ENCODE data around the gene AP2A2.
A peak's percentile ranks its signal among the peaks of the same experiment; 100 is the strongest.
"Not testable (repeated sequence)": the region's sequence is repeated elsewhere in the genome, so short reads cannot be mapped to it uniquely, and the experiment has no call there.

Gene AP2A2

DNA sequence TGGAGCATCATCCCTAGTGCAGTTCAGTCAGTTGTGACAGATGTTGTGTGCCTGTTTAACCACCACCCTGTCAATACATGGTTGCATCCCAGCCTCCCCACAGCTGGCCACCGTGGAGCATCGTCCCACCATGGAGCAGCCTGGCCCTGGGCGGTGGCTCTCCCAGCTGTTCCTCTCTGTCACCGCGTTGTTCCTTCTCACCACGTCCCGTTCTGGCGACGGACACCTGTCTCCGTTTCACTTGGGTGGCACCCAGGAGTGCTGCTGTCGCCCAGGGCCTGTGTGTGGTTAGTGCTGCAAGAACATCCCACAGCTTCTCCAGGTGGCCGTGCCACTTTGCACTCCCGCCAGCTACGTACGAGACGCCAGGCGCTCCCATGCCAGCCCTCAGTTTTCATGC, 84.3 kb downstream of the AP2A2 start:
- ATAC-seq (no peak), DNase-seq (ENCODE audit: low spot score in 2 of 2) (no peak)
- Mint-ChIP-seq H3K4me3 (no peak overlapping the region), H3K9me3 (no peaks in the 10 kb centered on the region), H3K4me1 (peaks cover under 1% of the 10 kb centered on the region), H3K36me3 (peaks cover 35% of the 10 kb centered on the region), H3K27ac (no peak overlapping the region)

DNA sequence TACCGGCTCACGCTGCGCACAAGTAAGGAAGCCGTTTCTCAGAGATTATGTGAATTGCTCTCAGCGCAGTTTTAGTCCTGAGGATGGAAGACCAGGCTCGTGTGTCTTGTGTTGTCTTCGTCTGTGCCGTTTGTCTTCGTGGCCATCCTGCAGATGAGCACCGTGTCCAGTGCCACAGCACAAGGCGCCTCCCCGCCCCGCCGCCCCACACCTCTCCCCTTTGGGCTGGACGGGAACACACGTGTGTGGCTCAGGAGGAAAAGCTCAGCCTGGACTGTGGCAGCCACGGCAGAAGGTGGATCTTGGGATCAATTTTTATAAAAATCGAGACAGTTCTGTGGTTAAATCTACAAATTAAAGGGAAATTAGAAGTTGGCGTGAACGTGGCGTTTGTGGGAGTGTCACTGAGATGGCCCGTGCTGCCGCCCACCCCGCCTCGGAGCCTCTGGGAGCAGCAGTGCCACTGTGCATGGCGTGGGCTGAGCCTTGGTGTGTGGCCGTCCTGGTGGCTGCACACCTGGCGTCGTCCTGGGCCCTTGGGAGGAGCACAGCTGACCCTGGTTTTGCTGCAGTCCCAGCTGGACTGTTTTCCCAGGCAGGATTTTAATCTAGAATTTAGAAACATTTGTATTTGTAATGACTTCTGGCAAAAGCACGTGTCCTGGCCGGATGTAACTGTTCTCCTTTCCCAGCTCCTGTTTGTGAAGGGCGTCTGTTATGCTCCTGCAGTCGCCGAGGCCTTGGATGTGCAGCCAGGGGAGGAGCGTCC, 85.1 kb downstream of the AP2A2 start:
- Mint-ChIP-seq H3K27ac (no peak overlapping the region), H3K4me3 (no peak overlapping the region), H3K36me3 (peaks cover 27% of the 10 kb centered on the region), H3K4me1 (peaks cover 8% of the 10 kb centered on the region), H3K9me3 (no peaks in the 10 kb centered on the region)
- no peak for ATAC-seq
- DNase-seq (ENCODE audit: low spot score in 2 of 2) = no peak

DNA sequence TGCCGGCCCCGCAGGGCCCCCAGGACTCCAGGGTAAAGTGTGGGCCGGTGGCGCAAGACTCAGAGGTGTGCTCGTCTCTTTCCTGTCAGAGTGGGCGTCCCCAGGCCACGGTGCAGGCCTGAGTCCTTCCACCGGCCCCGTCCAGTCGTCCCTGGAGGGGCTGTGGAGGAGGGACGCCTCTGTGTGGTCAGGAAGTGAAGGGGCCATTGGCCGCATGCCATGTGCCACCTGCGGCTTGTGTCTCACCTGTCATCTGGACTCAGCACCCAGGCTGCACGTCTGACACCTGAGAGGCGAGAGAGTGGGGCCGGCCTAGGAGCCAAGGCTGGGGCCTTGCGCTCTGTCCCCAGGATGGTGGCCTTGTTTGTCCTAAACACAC, 85.6 kb downstream of the AP2A2 start:
- no peak overlapping the region for H3K27ac Mint-ChIP-seq
- no peak for ATAC-seq

DNA sequence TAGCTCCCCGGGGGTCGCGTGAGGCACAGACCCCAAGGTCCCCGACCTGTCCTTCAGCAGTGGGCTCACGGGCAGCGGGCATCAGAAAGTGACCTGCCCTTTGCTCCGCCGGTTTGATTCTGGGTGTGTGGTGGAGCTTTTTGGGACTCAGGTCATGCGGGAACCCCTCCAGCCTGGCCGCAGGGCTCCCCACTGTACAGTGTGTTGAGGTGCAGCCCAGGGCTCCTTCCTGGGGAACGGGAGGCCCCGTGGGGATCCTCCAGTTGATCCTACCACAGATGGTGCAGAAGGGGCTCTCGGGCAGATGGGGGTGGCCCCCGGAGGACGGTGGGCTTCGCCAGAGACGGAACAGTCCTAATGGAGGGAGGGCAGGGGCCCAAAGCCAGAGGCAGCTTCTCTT, 86.6 kb downstream of the AP2A2 start:
- no peak for DNase-seq (ENCODE audit: low spot score in 2 of 2)
- H3K36me3 Mint-ChIP-seq = peaks cover 17% of the 10 kb centered on the region
- H3K9me3 Mint-ChIP-seq = peaks cover 10% of the 10 kb centered on the region
- no peak for ATAC-seq
- no peak overlapping the region for H3K27ac Mint-ChIP-seq
- H3K4me3 Mint-ChIP-seq = no peak overlapping the region
- H3K4me1 Mint-ChIP-seq = peaks cover 24% of the 10 kb centered on the region

More for the DNA sequence above, 85.6 kb downstream of the AP2A2 start:
- no peaks in the 10 kb centered on the region for H3K9me3 Mint-ChIP-seq
- peaks cover 22% of the 10 kb centered on the region for H3K36me3 Mint-ChIP-seq
- DNase-seq (ENCODE audit: low spot score in 2 of 2) = no peak
- H3K4me3 Mint-ChIP-seq = no peak overlapping the region
- peaks cover 14% of the 10 kb centered on the region for H3K4me1 Mint-ChIP-seq

DNA sequence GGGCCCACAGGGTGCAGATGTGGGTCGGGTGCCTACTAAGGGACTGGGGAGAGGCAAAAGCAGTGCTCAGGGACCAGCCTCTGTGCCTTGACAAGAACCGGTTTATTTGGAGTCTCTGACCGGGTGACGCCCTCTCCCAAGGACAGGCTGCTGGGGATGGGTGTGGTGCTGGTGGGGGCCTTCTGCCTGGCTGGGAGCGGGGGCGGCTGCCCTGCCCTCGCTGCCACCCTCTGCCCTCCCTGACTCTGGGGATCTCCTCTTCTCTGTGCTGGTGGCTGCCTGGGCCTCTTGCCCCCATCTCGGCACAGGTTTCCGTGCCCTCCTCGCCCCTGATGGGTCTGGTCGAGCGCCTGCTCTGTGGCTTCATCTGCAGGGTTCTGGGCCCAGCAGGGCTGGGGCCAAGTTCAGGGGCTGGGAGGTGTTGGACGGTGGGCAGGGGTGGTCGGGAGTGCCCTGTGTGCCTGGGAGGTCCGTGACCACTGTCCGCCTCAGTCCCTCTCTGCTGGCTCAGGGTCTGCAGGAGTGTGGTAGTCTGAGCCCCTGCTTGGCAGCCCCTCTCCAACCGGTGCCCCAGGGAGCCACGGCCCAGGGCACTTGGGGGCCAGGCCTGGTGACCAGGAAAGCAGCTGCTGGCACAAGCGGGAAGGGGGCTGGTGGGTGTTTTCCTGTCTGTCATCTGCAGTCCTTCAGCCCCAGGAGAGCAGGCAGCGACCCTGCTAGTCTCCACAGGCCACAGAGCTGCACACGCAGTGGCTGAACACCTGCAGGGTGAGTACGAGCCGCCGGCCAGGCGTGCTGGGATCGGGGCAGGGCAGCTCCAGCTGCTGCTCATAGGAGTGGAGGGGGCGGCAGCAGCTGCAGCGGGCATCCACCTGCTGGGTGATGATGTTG, 87.3 kb downstream of the AP2A2 start:
- Mint-ChIP-seq H3K4me1 (peaks cover 31% of the 10 kb centered on the region), H3K4me3 (no peak overlapping the region), H3K27ac (no peak overlapping the region), H3K9me3 (peaks cover 14% of the 10 kb centered on the region), H3K36me3 (peaks cover 22% of the 10 kb centered on the region)
- DNase-seq (ENCODE audit: low spot score in 2 of 2) (no peak), ATAC-seq (no peak)

DNA sequence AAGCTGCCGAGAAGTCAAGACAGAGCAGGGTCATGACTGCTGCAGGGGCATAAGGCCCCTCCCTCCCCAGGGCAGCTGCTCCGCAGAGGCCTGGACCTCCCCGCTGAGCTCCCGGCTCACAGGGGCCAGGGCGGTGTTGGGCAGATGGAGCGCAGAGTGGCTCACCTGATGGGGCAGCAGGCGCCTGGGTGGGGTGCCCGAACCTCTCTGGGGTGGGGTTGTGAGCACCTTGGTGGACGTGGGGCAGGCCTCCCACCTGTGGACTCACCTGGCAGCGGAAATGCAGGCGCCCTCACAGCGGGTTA, 87.9 kb downstream of the AP2A2 start:
- no peak overlapping the region for H3K4me3 Mint-ChIP-seq
- H3K36me3 Mint-ChIP-seq = peaks cover 22% of the 10 kb centered on the region
- no peak overlapping the region for H3K27ac Mint-ChIP-seq
- peaks cover 37% of the 10 kb centered on the region for H3K4me1 Mint-ChIP-seq
- no peak for DNase-seq (ENCODE audit: low spot score in 2 of 2)
- no peak for ATAC-seq
- H3K9me3 Mint-ChIP-seq = peaks cover 14% of the 10 kb centered on the region

DNA sequence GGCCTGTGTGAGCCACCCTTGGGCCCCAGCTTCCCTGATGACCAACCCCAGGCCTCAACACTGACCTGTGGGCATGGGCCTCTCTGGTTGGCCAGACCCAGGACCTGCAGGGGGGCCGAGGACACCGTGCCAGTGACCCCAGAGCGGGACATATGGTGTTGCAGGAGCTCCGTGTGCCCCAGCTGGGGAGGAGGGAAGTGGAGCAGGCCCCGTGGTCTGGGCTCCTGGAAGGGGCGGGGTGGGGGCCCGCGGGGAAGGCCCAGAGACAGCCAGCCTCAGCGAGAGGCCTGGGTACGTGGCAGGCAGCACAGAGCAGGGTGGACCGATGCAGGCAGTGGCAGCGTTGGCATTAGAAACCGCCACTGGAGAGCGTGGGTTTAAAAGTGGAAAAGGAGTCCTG, 88.6 kb downstream of the AP2A2 start:
- H3K27ac Mint-ChIP-seq = no peak overlapping the region
- H3K36me3 Mint-ChIP-seq = peaks cover 22% of the 10 kb centered on the region
- H3K4me3 Mint-ChIP-seq = no peak overlapping the region
- DNase-seq (ENCODE audit: low spot score in 2 of 2) (no peak), ATAC-seq (no peak)
- H3K9me3 Mint-ChIP-seq = peaks cover 14% of the 10 kb centered on the region
- peaks cover 39% of the 10 kb centered on the region for H3K4me1 Mint-ChIP-seq

DNA sequence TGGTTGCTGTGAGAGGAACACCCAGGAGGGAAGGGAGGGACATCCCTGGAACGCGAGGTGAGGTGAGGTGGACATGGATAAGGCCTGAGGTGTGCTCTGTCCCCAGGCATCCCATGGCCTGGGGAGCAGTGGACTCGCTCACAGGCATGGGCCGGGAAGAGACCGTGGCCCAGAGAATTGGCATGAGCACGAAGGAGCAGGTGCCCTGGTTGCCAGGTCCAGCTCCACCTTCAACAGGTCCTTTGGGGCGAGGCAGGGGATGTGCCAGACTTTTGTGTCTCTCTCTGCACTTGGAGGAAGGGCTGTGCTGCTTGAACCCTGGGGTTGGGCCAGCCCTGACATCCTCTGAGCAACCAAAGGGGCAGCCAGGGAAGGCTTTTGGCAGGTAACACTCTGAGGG, 89.4 kb downstream of the AP2A2 start:
- Mint-ChIP-seq H3K4me3 (no peak overlapping the region), H3K36me3 (peaks cover 22% of the 10 kb centered on the region), H3K27ac (no peak overlapping the region), H3K9me3 (peaks cover 14% of the 10 kb centered on the region), H3K4me1 (peaks cover 39% of the 10 kb centered on the region)
- DNase-seq (ENCODE audit: low spot score in 2 of 2) = no peak
- ATAC-seq = no peak

DNA sequence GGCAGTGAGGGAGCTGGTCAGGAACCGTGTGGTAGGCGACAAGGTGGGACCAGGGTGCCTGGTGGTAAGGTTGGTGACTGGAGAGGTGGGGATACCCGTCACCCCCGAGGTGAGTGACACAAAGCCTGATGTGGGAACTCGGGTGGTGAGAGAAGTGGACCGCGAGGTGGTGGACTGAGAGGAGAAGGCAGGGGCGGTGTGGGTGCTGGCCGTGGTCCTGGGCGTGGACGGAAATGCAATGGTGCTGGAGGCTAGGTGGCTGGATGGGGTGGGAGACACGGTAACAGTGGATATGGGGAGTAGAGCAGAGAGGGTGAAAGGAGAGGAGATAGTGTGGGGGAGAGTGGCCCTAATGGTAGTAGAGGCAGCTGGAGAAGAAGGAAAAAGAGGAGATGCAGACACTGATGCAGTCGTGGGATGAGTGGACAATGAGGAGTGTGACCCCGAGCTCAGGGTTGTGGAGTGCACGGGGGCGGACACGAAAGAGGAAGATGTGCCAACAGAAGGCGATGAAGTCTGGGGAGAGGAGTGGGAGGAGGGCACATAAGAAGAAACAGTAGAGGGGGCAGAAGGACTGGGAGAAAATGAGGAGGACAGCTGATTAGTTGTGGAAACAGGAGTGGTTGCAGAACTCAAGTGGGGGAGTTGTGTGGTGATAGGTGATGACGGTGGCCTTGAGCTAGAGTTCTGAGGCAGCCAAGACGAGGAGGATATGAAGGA, 90.3 kb downstream of the AP2A2 start:
- Mint-ChIP-seq H3K4me3 (no peak overlapping the region), H3K9me3 (peaks cover 14% of the 10 kb centered on the region), H3K27ac (peak overlapping the region; percentile 26), H3K4me1 (peaks cover 39% of the 10 kb centered on the region), H3K36me3 (peaks cover 15% of the 10 kb centered on the region)
- ATAC-seq (no peak), DNase-seq (ENCODE audit: low spot score in 2 of 2) (no peak)

DNA sequence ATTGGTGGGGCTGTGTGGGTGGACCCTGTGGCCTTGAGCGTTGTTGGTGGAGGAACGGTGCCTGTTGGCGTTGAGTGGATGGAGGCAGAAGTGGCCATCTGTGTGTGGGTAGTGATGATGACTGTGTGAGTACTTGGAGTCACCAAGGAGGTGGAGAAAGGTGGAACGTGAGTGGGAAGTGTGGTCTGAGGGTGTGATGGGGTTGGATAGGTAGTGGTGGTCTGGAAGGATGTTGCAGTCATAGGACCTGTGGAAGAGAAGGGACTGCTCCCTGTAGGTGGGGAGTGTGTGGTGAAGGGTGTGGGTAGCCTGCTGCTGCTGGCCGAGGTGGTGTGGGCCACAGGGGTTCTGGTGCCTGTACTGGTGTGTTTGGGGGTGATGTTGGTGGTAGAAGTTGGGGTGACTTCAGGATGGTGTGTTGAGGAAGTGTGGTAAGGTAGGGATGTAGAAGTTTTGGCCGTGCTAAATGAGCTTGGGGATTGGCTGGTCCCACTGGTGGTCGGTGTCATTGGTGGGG, 91.0 kb downstream of the AP2A2 start:
- not testable (repeated sequence) for DNase-seq (ENCODE audit: low spot score in 2 of 2); H3K4me3 Mint-ChIP-seq
- peak; percentile 54 for ATAC-seq
- peak overlapping the region; percentile 5 for H3K27ac Mint-ChIP-seq
- peaks cover 10% of the 10 kb centered on the region for H3K36me3 Mint-ChIP-seq
- H3K9me3 Mint-ChIP-seq = peaks cover 14% of the 10 kb centered on the region
- peaks cover 39% of the 10 kb centered on the region for H3K4me1 Mint-ChIP-seq

DNA sequence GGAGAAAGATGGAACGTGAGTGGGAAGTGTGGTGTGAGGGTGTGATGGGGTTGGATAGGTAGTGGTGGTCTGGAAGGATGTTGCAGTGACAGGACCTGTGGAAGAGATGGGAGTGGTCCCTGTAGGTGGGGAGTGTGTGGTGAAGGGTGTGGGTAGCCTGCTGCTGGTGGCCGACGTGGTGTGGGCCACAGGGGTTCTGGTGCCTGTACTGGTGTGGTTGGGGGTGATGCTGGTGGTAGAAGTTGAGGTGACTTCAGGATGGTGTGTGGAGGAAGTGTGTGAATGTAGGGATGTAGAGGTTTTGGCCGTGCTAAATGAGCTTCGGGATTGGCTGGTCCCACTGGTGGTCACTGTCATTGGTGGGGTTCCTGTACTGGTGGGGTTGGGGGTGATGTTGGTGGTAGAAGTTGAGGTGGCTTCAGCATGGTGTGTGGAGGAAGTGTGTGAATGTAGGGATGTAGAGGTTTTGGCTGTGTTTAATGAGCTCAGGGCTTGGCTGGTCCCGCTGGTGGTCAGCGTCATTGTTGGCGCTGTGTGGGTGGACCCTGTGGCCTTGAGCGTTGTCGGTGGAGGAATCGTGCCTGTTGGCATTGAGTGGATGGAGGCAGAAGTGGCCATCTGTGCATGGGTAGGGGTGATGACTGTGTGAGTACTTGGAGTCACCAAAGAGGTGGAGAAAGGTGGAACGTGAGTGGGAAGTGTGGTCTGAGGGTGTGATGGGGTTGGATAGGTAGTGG, 91.8 kb downstream of the AP2A2 start:
- Mint-ChIP-seq H3K36me3 (peaks cover 10% of the 10 kb centered on the region), H3K4me3 (no peak overlapping the region), H3K9me3 (peaks cover 14% of the 10 kb centered on the region), H3K4me1 (peaks cover 41% of the 10 kb centered on the region), H3K27ac (peak overlapping the region; percentile 5)
- no peak for DNase-seq (ENCODE audit: low spot score in 2 of 2)
- ATAC-seq = peak; percentile 39

DNA sequence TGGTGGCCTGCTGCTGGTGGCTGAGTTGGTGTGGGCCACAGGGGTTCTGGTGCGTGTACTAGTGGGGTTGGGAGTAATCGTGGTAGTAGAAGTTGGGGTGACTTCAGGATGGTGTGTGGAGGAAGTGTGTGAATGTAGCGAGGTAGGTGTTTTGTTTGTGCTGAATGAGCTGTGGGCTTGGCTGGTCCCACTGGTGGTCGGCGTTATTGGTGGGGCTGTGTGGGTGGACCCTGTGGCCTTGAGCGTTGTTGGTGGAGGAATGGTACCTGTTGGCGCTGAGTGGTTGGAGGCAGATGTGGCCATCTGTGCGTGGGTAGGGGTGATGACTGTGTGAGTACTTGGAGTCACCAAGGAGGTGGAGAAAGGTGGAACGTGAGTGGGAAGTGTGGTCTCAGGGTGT, 92.4 kb downstream of the AP2A2 start:
- Mint-ChIP-seq H3K4me3 (no peak overlapping the region), H3K27ac (peak overlapping the region; percentile 5), H3K4me1 (peaks cover 47% of the 10 kb centered on the region), H3K9me3 (peaks cover 14% of the 10 kb centered on the region), H3K36me3 (peaks cover 10% of the 10 kb centered on the region)
- no peak for ATAC-seq
- no peak for DNase-seq (ENCODE audit: low spot score in 2 of 2)

DNA sequence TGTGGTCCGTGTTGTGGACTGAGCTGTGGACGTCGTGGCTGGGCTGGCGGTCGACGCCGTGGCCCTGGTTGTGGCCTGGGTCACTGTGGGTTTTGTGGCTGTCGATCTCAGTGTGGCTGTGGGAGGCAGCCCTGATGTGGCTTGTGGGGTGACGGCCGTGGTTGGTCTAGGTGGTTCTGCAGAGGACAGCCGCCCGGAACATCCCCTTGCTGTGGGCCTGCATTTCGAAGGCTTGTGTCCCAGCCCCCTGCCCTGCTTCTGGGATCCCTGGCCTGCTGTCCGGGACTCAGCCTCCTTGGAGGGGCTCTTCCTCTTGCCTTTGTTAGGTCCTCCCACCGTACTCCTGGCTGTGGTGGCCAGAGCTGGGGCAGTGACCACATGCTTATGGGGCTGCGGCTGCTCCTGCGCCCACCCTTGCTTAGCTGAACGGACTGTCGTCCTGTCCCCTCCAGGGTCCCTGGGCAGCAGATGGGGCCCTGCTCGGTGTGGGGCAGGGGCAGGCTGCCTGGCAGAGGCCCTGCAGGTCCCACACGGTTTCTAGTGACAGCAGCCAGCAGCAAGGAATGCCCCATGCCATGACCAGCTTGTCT, 93.7 kb downstream of the AP2A2 start:
- Mint-ChIP-seq H3K9me3 (peaks cover 14% of the 10 kb centered on the region), H3K4me1 (peaks cover 50% of the 10 kb centered on the region), H3K4me3 (no peak overlapping the region), H3K36me3 (peaks cover 10% of the 10 kb centered on the region), H3K27ac (no peak overlapping the region)
- DNase-seq (ENCODE audit: low spot score in 2 of 2) (no peak), ATAC-seq (no peak)

DNA sequence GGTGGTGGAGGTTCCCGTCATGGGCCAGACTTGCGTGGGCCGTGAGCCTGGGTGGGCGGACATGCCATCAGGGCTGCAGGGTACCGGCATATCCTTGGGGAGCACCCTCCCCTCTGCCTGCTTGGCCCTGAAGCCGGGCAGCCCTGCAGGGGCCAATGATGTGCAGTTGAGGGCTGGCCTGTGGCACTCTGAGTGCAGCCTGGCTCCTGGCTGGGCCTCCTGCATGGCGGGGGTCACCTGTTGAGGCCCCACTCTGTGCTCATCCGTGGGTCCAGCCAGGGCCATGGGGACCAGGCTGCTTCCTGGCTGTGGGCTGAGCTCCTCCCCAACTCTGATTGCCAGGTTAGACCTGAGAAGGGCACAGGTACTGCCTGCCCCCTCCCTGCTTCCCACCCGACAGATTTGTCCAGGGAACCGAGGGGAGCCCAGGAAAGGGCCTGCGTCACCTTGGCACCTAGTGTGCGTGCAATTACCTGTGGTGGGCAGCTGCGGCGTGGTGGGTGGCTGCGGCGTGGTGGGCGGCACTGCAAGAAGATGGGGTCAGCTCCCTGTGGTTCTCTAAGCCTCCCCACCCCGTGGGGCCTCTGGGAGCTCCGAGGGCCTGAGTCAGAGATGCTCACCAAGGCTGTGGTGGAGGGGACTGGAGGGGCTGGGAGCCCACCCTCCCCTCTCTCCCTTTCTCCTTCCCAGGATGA, 94.7 kb downstream of the AP2A2 start:
- Mint-ChIP-seq H3K4me3 (no peak overlapping the region), H3K27ac (no peak overlapping the region), H3K36me3 (peaks cover 10% of the 10 kb centered on the region), H3K9me3 (peaks cover 14% of the 10 kb centered on the region), H3K4me1 (peaks cover 45% of the 10 kb centered on the region)
- ATAC-seq (no peak), DNase-seq (ENCODE audit: low spot score in 2 of 2) (no peak)
